AG10803 (cell line): ENCODE measurements around the gene PDGFA.
A peak's percentile ranks its signal among the peaks of the same experiment; 100 is the strongest.

Experiments
- DNase-seq: peaks from one replicate; pipeline ENCODE4 v3.0.0; 2010; ENCODE audit warnings: low read depth
- H3K4me3 ChIP-seq: 2 replicates; pipeline ENCODE4 v1.5.1; 2011; ENCODE audit warnings: mild to moderate bottlenecking, low read length, control low read depth
- TF ChIP-seq, protein P1 (sequence below): conservative IDR thresholded peaks from 2 replicates; pipeline ENCODE4 v1.5.1; 2011; ENCODE audit warnings: mild to moderate bottlenecking, low read length, control low read depth, inconsistent platforms

The PDGFA gene

DNA sequence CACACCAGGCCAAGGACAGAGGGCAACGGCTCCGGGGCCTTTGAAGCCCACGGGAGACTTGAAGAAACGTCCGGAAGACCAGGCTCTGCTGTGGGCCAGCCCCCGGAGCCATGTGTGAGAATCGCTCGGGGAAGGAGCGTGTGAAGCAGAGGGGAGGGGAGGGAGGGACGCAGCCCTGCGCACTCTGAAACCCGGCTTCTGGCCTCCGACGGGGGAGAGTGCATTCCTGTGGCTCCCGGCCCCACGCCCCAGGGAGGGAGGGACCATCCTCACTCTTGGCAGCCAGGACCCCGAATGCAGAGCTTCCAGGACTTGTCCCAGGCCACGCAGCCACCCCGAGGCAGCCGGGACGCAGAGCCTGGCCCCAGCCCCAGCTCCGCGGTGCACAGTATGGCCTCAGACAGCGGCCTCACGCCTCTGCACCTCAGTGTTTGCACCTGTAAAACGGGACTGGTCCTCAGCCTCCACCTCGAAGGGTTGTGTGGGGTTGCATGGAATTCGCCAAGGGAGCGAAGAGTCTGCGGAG is 67.4 kb downstream of the PDGFA start:
- TF ChIP-seq, protein P1, sequence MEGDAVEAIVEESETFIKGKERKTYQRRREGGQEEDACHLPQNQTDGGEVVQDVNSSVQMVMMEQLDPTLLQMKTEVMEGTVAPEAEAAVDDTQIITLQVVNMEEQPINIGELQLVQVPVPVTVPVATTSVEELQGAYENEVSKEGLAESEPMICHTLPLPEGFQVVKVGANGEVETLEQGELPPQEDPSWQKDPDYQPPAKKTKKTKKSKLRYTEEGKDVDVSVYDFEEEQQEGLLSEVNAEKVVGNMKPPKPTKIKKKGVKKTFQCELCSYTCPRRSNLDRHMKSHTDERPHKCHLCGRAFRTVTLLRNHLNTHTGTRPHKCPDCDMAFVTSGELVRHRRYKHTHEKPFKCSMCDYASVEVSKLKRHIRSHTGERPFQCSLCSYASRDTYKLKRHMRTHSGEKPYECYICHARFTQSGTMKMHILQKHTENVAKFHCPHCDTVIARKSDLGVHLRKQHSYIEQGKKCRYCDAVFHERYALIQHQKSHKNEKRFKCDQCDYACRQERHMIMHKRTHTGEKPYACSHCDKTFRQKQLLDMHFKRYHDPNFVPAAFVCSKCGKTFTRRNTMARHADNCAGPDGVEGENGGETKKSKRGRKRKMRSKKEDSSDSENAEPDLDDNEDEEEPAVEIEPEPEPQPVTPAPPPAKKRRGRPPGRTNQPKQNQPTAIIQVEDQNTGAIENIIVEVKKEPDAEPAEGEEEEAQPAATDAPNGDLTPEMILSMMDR = no peak
- DNase-seq = peak; percentile 65
- H3K4me3 ChIP-seq = no peak overlapping the region

DNA sequence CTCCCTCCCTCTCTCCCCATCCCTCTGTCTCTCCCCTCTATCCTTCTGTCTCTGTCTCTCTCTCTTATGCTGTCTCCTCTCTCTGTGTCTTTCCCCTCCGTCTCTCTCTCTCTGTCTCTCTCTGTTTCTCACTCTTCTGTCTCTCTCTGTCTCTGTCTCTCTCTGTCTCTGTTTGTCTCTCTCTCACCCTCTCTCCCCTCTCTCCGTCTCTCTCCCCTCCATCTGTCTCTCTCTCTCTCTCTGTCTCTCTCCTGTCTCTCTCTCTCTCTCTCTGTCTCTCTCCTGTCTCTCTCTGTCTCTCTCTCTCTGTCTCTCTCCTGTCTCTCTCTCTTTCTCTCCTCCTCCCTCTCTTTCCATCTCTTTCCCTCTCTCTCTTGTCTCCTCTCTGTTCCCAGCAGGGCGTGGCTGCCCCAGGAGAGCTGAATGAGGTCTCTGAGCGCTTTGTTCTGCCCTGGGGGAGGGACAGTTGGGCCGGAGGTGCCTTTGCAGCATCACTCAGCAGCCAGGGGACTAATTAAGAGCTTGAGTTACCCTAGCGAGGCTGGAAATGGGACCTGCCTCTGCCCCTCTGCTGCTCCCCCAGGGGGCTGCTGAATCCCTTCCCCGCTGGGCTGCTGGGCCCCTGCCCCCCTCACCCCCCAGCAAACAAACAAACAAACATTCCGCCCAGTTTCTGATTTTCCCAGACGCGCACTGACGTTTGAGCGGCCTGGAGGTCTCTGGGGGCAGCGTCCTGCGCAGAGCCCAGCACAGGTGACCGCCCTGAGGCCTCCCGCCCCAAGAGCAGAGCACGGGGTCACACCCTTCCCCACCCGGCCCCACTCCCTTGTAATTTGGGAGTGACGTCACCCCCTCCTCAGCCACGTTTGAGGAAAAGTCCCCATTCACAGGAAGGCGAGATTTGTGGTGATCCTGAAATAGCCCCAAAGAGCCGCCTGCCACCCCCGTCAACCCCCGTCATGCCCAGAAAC is 68.1 kb downstream of the PDGFA start:
- H3K4me3 ChIP-seq = no peak overlapping the region
- TF ChIP-seq, protein P1 = no peak
- DNase-seq = no peak

DNA sequence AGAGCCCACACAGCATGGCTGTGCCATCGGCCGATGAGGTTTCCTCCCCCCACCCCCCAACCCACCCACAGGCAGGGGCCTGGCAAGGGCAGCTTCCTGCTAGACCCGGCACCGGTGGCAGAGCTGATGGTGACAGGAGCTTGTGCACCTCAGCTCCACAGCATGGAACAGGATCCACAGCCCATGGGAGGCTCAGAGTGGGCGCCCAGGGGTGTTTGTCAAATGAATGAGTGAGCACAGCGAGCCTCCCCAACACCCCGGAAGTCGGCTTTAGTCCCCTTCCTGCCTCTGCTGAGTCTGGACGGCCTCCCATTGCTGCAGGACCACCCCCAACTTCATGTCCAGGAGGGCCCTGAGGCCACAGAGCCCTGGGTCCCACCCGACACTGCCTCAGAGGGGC is 68.9 kb downstream of the PDGFA start:
- DNase-seq = no peak
- no peak overlapping the region for H3K4me3 ChIP-seq
- TF ChIP-seq, protein P1 = no peak

DNA sequence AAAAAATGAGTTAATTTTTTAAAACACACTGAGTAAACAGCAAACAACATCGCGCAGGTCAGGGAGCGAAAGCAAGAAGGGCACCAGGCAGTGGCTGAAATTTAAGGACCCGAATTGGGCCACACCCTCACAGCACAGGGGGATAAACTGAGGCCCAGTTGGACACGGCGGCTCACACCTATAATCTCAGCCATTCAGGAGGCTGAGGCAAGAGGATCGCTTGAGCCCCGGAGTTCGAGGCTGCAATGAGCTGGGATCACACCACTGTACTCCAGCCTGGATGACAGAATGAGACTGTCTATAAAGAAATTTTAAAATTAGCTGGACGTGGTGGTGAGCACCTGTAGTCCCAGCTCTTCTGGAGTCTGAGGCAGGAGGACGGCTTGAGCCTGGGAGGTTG is 69.6 kb downstream of the PDGFA start:
- no peak overlapping the region for H3K4me3 ChIP-seq
- TF ChIP-seq, protein P1 = no peak
- no peak for DNase-seq

DNA sequence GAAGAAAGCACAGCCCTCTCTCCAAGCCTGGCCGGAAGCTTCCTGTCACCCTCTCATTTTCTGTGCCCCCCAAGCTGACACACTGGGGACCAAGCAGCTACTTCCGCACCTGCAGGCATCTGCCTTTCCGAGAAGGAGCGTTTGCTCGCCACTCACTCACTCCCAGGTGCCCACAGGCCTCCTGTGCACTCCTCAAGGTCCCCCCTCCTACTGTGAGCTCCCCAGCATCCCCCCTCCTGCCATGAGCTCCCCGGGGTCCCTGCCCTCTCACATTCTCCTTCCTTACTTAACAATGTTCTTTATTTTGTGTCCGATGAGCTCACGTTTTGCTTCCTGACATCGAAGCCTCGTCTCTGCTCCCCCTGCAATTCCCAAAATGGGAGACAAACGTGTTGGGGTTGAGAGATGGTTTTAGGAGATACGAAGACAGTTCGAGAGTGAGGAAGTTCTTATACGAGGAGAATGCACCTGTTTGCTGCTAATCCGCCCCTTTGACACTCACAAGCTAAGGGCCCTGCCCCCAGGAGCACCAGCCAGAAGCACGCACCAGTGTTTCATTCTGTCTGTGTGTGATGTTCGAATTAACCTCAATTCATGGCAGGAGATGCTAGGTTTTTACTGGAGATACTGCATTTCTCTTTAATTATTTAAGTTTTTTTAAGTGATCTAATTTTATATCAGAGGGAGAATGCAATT is 70.2 kb downstream of the PDGFA start:
- TF ChIP-seq, protein P1 = no peak
- DNase-seq = no peak
- no peak overlapping the region for H3K4me3 ChIP-seq

DNA sequence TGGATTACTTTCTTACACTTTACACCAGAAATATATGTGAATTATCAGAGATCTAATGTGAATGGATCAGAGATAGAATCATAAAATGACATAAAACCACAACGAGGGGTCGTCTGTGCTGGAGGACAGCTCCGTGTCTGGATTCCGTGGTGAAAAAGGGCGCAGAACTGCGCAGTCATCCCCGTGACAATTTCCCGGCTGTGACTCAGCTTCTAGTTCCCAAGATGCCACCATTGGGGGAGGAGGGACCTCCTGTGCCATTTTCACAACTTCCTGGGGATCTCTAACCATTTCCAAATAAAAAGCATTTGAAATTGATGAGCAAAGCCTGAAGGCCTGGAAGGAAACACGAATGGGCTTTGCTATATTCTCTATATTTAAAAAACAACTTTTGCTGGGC is 72.1 kb downstream of the PDGFA start:
- no peak for DNase-seq
- TF ChIP-seq, protein P1 = no peak
- H3K4me3 ChIP-seq = no peak overlapping the region
